Measurements from ENCODE around the gene TAOK1.

GRCh38 chr17:29544066-29544465 lies 153.9 kb downstream of the TAOK1 start:
- no peak for TF ChIP-seq RAD21 (IDR thresholded peaks at IDR 0.05; ENCODE audit: low read depth)
- no peak for TF ChIP-seq POLR2AphosphoS5 (IDR thresholded peaks at IDR 0.05; ENCODE audit: low read depth, low read length)
- no peak for TF ChIP-seq CTCF (IDR thresholded peaks at IDR 0.05 in 2 of 3, conservative IDR thresholded peaks at IDR 0.05 in 1 of 3; ENCODE audit: borderline replicate concordance in 1 of 3, insufficient read depth in 1 of 3, low read depth in 2 of 3, low read length in 2 of 3)
- no peak for TF ChIP-seq EZH2 (IDR thresholded peaks at IDR 0.05)
- no peak for TF ChIP-seq EZH2phosphoT487 (IDR thresholded peaks at IDR 0.05; ENCODE audit: borderline replicate concordance)
- no peak for TF ChIP-seq POLR2A (IDR thresholded peaks at IDR 0.05; ENCODE audit: borderline replicate concordance, extremely low read depth, insufficient read depth, insufficient read length)
- TF ChIP-seq JUND (IDR thresholded peaks at IDR 0.05), result no peak
- TF ChIP-seq REST (IDR thresholded peaks at IDR 0.05; ENCODE audit: low read depth), result no peak
- no peak for TF ChIP-seq SP1 (IDR thresholded peaks at IDR 0.05; ENCODE audit: low read depth)
- TF ChIP-seq CEBPB (IDR thresholded peaks at IDR 0.05; ENCODE audit: low read depth), result no peak

All from HCT116 (cell line).